Neural cell (in vitro differentiated cells): ENCODE measurements around the gene KCTD10. TPM values are rescaled to one million over a fixed set of nuclear protein-coding genes. Genes with fewer than 3 reads are reported as not detected.

Experiments used
- H2AFZ ChIP-seq: fragments of 200-600, 300-800 bp; sonication (generic), shearing (Covaris generic); 2 replicates; pipeline ENCODE4 v1.6.0; 2014; ENCODE audit warnings: low read depth, mild to moderate bottlenecking, antibody characterized with exemption, low read length, moderate library complexity
- H3F3A ChIP-seq: fragments of 200-600 bp; shearing (Covaris generic); 2 replicates; pipeline ENCODE4 v1.6.1; 2016; ENCODE audit warnings: mild to moderate bottlenecking, moderate library complexity, mixed read lengths, antibody characterized with exemption, low read length; ENCODE audit not compliant: insufficient read depth, poor library complexity, severe bottlenecking
- H3K27ac ChIP-seq: fragments of 200-600, 300-800 bp; sonication (generic), shearing (Covaris generic); 2 replicates; pipeline ENCODE4 v1.5.1; 2014; ENCODE audit warnings: mild to moderate bottlenecking, low read length, moderate library complexity
- H3K27me3 ChIP-seq: fragments of 300-800, 200-600 bp; sonication (generic), shearing (Covaris generic); 2 replicates; pipeline ENCODE4 v1.6.0; 2014; ENCODE audit warnings: mild to moderate bottlenecking, low read depth, low read length, moderate library complexity; ENCODE audit not compliant: insufficient read depth
- H3K36me3 ChIP-seq: fragments of 300-800, 200-600 bp; sonication (generic), shearing (Covaris generic); 2 replicates; pipeline ENCODE4 v1.5.1; 2014; ENCODE audit warnings: mild to moderate bottlenecking, antibody characterized with exemption, low read length, moderate library complexity; ENCODE audit not compliant: insufficient read depth
- H3K4me2 ChIP-seq: fragments of 300-800, 200-600 bp; sonication (generic), shearing (Covaris generic); 2 replicates; pipeline ENCODE4 v1.6.0; 2014; ENCODE audit warnings: mild to moderate bottlenecking, low read length
- H3K4me3 ChIP-seq: fragments of 300-800, 200-600 bp; sonication (generic), shearing (Covaris generic); 2 replicates; pipeline ENCODE4 v1.5.1; 2014; ENCODE audit warnings: mild to moderate bottlenecking, low read length, moderate library complexity
- H3K79me2 ChIP-seq: fragments of 200-600 bp; shearing (Covaris generic); replicated peaks from 2 replicates; pipeline ENCODE4 v1.6.0; 2014; ENCODE audit warnings: mild to moderate bottlenecking, low read length, moderate library complexity; ENCODE audit not compliant: insufficient read depth
- H3K9ac ChIP-seq: fragments of 300-800, 200-600 bp; sonication (generic), shearing (Covaris generic); 2 replicates; pipeline ENCODE4 v1.6.1; 2016; ENCODE audit warnings: mild to moderate bottlenecking, low read length, mixed read lengths
- H3K9me2 ChIP-seq: fragments of 200-600 bp; shearing (Covaris generic); 2 replicates; pipeline ENCODE4 v1.6.1; 2016; ENCODE audit warnings: mild to moderate bottlenecking, low read length, mixed read lengths; ENCODE audit not compliant: insufficient read depth
- H3K9me3 ChIP-seq: fragments of 200-600, 300-800 bp; sonication (generic), shearing (Covaris generic); 2 replicates; pipeline ENCODE4 v1.6.1; 2016; ENCODE audit warnings: mild to moderate bottlenecking, mixed run types, low read length, moderate library complexity, mixed read lengths
- H4K20me1 ChIP-seq: fragments of 200-600 bp; shearing (Covaris generic); 2 replicates; pipeline ENCODE4 v1.6.1; 2016; ENCODE audit warnings: mild to moderate bottlenecking, mixed run types; ENCODE audit not compliant: insufficient read depth
- EP300 ChIP-seq: fragments of 450-650 bp; conservative IDR thresholded peaks from 2 replicates; pipeline ENCODE4 v1.6.1; 2014; ENCODE audit warnings: antibody characterized with exemption, mild to moderate bottlenecking, moderate library complexity; ENCODE audit not compliant: poor library complexity, severe bottlenecking
- EZH2 ChIP-seq: fragments of 200-600, 300-800 bp; shearing (Covaris generic), sonication (generic); IDR thresholded peaks from 2 replicates; pipeline ENCODE4 v1.6.1; 2014; ENCODE audit warnings: antibody characterized with exemption, low read length, borderline replicate concordance, mild to moderate bottlenecking; ENCODE audit not compliant: insufficient read depth, poor library complexity, severe bottlenecking
- MXI1 ChIP-seq: fragments of 450-650 bp; conservative IDR thresholded peaks from 2 replicates; pipeline ENCODE4 v1.6.1; 2014; ENCODE audit warnings: antibody characterized with exemption, mild to moderate bottlenecking; ENCODE audit not compliant: poor library complexity, severe bottlenecking
- POLR2AphosphoS5 ChIP-seq: IDR thresholded peaks from 2 replicates; pipeline ENCODE4 v1.6.1; 2012
- RAD21 ChIP-seq: fragments of 450-650 bp; conservative IDR thresholded peaks from 2 replicates; pipeline ENCODE4 v1.6.1; 2014; ENCODE audit warnings: antibody characterized with exemption, mild to moderate bottlenecking, moderate library complexity
- SMC3 ChIP-seq: fragments of 450-650 bp; conservative IDR thresholded peaks from 2 replicates; pipeline ENCODE4 v1.6.1; 2014; ENCODE audit warnings: antibody characterized with exemption, mild to moderate bottlenecking, moderate library complexity; ENCODE audit not compliant: poor library complexity
- TAF1 ChIP-seq: IDR thresholded peaks from 2 replicates; pipeline ENCODE4 v1.6.1; 2012; ENCODE audit warnings: low read depth
- polyA plus RNA-seq: library from polyadenylated mRNA; depleted of rRNA; stranded (reverse); fragments of >200 nt; gene quantifications from 2 replicates; pipeline ENCODE4 v1.2.3, GENCODE V29; 2014
- TF ChIP-seq, protein P1 (sequence below): IDR thresholded peaks from 2 replicates; pipeline ENCODE4 v1.6.1; 2012; ENCODE audit warnings: borderline replicate concordance
- TF ChIP-seq, protein P2 (sequence below): fragments of 450-650 bp; IDR thresholded peaks from 2 replicates; pipeline ENCODE4 v1.5.1; 2014; ENCODE audit warnings: antibody characterized with exemption, mild to moderate bottlenecking, moderate library complexity; ENCODE audit not compliant: poor library complexity, severe bottlenecking

KCTD10 gene
- polyA plus RNA-seq, 1 donor from 2014 or later: 69.4 TPM

DNA sequence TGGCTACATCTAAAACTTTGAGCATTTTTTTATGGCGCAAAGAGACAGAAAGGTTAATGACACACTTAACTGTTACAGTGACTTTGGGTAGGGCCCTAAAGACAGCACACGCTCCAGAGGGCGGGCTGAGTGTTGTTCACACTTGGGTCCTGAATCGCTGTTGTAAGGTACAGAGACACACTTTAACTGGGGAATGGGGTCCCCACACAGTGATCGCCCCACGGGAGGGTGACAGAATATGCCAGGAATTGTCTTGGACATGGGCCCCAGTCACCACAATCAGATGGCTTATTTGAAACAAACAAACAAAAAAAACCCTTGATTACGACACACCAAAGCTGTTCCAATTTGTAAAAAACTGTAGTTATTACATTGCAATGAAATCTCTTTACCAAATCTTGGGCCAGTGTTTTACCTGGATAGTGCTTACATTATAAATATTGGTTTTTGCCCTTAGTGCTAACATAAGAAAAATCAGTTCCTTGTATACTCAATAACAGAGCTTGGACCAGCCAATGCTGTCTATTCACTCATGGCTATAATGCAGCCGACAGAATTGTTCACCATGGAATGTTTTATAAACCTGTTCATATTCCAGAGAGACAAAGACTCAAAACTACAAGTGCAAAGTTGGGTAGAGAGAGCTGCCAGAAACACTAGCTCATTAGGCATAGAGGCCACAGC, 28.3 kb downstream of the KCTD10 start:
- no peak overlapping the region for H3K4me3 ChIP-seq
- H3K4me2 ChIP-seq: no peak overlapping the region
- H3K36me3 ChIP-seq: no peaks in the 10 kb centered on the region
- H2AFZ ChIP-seq: no peak overlapping the region
- no peaks in the 10 kb centered on the region for H4K20me1 ChIP-seq
- no peaks in the 10 kb centered on the region for H3K9me2 ChIP-seq
- H3K9ac ChIP-seq: no peak overlapping the region
- H3K27ac ChIP-seq: no peak overlapping the region
- H3K27me3 ChIP-seq: no peaks in the 10 kb centered on the region
- no peaks in the 10 kb centered on the region for H3K79me2 ChIP-seq
- H3K9me3 ChIP-seq: no peaks in the 10 kb centered on the region
- no peaks in the 10 kb centered on the region for H3F3A ChIP-seq
- TF ChIP-seq EP300 (no peak), RAD21 (no peak), EZH2 (no peak), POLR2AphosphoS5 (no peak), SMC3 (no peak), TAF1 (no peak), MXI1 (no peak)
- TF ChIP-seq, protein P1, sequence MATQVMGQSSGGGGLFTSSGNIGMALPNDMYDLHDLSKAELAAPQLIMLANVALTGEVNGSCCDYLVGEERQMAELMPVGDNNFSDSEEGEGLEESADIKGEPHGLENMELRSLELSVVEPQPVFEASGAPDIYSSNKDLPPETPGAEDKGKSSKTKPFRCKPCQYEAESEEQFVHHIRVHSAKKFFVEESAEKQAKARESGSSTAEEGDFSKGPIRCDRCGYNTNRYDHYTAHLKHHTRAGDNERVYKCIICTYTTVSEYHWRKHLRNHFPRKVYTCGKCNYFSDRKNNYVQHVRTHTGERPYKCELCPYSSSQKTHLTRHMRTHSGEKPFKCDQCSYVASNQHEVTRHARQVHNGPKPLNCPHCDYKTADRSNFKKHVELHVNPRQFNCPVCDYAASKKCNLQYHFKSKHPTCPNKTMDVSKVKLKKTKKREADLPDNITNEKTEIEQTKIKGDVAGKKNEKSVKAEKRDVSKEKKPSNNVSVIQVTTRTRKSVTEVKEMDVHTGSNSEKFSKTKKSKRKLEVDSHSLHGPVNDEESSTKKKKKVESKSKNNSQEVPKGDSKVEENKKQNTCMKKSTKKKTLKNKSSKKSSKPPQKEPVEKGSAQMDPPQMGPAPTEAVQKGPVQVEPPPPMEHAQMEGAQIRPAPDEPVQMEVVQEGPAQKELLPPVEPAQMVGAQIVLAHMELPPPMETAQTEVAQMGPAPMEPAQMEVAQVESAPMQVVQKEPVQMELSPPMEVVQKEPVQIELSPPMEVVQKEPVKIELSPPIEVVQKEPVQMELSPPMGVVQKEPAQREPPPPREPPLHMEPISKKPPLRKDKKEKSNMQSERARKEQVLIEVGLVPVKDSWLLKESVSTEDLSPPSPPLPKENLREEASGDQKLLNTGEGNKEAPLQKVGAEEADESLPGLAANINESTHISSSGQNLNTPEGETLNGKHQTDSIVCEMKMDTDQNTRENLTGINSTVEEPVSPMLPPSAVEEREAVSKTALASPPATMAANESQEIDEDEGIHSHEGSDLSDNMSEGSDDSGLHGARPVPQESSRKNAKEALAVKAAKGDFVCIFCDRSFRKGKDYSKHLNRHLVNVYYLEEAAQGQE: no peak
- TF ChIP-seq, protein P2, sequence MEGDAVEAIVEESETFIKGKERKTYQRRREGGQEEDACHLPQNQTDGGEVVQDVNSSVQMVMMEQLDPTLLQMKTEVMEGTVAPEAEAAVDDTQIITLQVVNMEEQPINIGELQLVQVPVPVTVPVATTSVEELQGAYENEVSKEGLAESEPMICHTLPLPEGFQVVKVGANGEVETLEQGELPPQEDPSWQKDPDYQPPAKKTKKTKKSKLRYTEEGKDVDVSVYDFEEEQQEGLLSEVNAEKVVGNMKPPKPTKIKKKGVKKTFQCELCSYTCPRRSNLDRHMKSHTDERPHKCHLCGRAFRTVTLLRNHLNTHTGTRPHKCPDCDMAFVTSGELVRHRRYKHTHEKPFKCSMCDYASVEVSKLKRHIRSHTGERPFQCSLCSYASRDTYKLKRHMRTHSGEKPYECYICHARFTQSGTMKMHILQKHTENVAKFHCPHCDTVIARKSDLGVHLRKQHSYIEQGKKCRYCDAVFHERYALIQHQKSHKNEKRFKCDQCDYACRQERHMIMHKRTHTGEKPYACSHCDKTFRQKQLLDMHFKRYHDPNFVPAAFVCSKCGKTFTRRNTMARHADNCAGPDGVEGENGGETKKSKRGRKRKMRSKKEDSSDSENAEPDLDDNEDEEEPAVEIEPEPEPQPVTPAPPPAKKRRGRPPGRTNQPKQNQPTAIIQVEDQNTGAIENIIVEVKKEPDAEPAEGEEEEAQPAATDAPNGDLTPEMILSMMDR: no peak

DNA sequence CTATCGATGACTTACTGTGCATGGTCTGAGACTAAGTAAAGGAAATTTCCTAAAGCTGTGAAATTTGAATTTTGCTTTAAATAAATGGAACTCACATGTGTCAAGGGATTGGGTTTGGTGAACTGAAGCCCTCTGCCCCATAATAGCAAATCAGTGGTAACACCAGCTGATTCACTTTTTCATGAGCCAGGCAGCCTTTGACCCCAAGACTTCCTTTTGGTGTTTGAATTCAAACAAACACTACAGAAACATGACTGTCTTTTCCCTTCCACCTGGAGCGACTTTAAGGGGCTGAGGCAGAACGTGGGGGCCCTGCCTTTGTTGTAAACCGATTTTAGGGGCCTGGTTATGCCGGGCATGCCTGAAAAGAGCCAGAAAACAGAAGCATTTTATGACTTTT, 28.8 kb downstream of the KCTD10 start:
- TF ChIP-seq RAD21 (no peak), EZH2 (no peak), MXI1 (no peak), TAF1 (no peak), EP300 (no peak)
- TF ChIP-seq, protein P1: no peak
- TF ChIP-seq, protein P2: no peak
- Histone ChIP-seq H4K20me1 (no peaks in the 10 kb centered on the region), H3K27me3 (no peaks in the 10 kb centered on the region), H2AFZ (no peak overlapping the region), H3K9me3 (no peaks in the 10 kb centered on the region), H3K9me2 (no peaks in the 10 kb centered on the region), H3K79me2 (no peaks in the 10 kb centered on the region), H3F3A (no peaks in the 10 kb centered on the region), H3K4me3 (no peak overlapping the region), H3K36me3 (no peaks in the 10 kb centered on the region), H3K4me2 (no peak overlapping the region), H3K27ac (no peak overlapping the region), H3K9ac (no peak overlapping the region)
